GM21381 (cell line): ENCODE data around the gene SLC25A36.

Experiments
- ATAC-seq: cut with Tn5 transposase; IDR thresholded peaks from one replicate; pipeline ENCODE4 v1.9.1; 2021; ENCODE audit warnings: mild to moderate bottlenecking, moderate library complexity; ENCODE audit not compliant: unreplicated experiment

The SLC25A36 gene, protein sequence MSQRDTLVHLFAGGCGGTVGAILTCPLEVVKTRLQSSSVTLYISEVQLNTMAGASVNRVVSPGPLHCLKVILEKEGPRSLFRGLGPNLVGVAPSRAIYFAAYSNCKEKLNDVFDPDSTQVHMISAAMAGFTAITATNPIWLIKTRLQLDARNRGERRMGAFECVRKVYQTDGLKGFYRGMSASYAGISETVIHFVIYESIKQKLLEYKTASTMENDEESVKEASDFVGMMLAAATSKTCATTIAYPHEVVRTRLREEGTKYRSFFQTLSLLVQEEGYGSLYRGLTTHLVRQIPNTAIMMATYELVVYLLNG

DNA sequence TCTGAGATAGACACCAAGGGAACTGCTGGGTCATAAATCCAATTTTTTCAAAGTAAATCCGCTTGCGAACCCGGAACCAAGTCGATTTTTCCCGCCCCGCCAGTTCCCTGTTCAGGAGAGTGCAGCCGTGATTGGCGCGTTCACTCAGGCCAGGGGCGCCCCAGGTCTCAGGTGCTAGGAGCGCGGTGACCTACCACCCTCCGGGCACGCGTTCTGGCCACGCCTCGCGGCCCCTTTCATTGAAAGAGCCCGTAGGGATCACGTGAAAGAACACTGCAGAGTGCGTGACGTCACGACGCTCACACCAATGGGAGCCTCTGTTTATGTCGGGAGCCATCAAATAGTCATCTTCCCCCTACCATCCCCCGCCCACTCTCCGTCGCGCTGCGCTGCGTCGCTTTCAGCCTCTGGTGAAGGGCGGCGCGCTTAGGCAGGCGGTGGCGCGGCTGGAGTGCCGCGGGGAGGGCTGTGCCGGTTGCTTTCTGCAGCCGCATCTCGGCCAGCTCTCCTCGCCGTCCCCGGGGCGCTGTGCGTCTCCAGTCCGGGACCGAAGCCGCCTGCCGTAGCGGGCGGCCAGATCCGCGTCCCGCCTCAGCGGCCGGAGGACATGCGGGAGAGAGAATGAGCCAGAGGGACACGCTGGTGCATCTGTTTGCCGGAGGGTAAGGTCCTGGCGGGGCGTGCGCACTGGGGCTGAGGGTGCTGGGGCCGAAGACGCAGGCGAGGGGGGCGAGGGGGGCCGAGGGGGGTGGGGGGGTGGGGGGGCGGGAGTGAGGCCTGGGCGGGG, at the start of gene SLC25A36:
Gene SLC25A36, plus strand, starts transcription at position 403 of the 787 bp plus-strand sequence. Its CDS starts 219 bp downstream, at position 622.
- peak; percentile 97 for ATAC-seq

DNA sequence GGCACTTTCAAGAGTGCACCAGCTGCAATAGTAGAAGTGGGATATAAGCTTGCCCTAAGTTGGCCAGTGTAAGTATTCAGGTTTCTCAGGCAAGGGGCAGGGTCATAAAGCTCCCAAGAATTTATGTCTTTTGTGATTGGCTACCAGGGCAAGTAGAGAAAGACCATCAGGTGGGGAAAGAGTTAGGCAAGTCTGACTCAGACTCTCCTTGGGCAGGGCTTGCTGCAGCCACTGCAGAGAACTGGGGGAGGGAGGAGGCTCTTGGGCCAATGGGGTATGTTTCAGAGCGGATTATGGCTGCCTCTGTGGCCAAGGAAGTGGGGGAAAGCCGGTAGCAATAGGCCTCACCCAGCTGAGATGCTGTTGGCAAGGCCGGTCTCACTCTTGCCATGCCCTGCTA, 44.6 kb upstream of the SLC25A36 start:
- no peak for ATAC-seq

DNA sequence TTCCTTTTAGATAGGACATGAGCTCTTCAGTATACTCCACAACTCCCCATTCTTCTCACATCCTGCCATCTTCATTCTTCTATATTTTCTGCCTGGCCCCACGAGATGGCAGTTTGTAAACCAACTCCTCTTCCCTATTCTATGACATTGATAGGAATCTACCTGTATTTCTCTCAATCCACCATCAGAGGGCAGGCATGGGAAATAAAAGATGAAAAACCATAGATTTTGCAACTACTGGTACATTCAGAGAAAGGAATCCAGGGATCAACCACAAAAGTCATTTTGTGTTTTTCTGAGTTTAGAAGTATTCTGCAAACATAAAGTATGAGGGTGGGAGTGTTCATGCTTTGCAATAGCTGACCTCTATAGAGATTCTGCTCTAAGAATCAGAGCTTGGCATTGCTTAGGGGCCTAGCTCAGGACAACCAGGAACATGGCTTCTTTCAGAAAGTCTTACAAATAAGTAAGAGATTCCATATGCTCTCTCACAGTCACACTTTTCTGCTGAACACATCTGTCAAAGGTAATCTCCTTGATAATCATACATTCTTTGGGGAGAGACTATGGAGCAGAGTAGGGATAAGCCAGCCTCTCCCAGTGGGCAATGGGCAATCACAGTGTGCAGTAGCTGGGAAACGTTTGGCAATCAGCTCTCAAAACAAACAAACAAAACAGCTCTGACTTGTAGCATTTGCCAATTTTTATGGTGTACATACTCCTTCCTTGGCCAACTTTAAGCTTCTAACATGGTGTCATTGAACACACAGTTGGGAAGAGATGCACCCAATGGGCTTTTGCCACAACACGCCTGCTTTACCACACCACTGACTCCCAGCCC, 43.1 kb upstream of the SLC25A36 start:
- no peak for ATAC-seq

DNA sequence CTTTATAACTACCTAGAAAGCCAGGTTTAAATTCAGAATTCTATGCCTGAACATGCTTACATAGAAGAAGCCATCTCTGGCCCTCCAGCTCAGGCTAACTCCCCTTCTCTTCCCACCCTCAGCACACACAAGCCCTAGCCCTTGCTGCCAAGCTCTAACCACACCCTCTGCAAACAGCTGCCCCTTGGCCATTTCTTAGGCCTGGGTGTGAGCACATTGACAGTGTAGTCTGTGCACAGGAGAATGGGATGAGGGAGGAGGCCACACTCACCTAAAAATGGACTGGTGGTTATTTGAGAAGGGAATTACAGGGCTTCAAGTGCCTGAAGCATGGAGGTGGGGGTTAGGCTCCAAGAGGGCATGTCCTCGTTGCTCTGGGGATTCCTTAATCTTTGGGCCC, 42.3 kb upstream of the SLC25A36 start:
- ATAC-seq = no peak

DNA sequence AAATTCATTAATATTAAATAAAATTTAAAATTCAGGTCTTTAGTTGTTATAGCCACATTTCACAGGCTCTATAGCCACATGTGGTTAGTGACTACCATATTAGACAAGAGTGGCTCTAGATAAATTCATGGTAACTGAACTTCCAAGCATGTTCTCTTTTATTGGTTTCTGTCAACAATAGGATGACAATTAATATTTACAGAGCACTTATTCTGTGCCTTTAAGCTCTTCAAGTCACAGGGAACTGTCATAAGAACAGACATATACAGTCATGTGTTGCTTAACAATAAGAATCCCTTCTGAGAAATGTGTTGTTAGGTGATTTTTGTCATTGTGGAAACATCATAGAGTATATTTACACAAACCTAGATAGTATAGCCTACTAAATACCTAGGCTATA, 38.8 kb upstream of the SLC25A36 start:
- ATAC-seq = no peak

DNA sequence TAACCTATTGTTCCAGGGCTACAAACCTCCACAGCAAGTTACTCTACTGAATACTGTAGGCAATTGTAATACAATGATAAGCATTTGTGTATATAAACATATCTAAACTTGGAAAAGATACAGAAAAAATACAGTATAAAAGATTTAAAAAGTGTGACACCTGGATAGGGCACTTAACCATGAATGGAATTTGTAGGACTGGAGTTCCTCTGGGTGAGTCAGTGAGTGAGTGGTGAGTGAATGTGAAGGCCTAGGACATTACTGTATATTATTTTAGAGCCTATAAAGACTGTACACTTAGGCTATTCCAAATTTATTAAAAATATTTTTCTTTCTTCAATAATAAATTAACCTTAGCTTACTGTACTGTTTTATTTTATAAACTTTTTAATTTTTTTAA, 38.4 kb upstream of the SLC25A36 start:
- no peak for ATAC-seq

DNA sequence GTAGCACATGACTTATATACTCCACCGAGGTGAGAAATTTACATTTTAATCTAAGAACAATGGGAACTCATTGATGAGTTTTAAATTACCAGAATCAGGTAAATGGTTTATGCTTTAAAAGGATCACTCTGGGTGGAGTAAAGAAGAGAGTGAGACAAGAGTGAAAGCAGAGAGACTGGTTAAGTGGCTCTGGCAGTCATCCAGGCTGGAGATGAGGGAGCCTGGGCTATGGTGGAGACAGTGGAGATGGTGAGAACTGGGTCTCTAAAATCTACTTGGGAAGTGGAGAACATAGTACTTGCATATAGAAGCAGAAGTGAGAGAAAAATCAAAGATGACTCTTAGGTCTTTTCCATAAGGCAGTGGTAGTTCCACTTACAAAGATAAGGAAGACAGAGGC, 37.1 kb upstream of the SLC25A36 start:
- ATAC-seq = no peak

DNA sequence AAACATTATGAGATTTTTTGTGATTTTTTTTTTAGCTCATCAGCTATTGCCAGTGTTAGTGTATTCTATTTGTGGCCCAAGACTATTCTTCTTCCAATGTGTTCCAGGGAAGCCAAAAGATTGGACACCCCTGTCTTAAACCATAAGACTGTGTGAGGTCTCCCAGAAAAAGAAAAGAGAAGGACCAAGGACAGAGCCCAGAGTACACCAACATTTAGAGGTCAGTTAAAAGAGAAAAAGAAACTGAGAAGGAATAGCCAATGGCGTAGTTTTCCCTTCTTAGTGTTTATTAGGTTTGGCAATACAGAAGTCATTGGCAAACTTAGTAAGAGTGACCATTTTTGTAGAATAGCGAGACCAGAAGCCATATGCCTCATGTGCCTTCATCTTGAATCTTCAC, 36.1 kb upstream of the SLC25A36 start:
- ATAC-seq = no peak

DNA sequence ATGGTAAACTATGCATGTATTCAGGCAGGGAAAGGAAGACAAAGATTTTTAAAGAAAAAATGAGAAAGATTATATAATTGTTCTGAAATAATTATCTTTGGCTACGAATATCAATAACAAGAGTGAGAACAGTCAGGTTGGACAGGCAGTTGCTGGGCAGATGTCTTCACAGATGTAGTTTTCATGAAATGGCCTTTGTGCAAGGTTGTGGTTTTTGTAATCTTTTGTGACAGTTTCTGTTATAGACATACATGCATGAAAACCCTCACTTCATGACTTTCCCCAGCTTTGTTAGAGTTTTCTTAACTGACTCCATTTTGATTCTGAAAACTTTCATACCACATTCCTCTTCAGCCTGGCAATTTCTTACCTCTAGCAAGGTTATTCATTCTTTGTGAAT, 34.9 kb upstream of the SLC25A36 start:
- no peak for ATAC-seq

DNA sequence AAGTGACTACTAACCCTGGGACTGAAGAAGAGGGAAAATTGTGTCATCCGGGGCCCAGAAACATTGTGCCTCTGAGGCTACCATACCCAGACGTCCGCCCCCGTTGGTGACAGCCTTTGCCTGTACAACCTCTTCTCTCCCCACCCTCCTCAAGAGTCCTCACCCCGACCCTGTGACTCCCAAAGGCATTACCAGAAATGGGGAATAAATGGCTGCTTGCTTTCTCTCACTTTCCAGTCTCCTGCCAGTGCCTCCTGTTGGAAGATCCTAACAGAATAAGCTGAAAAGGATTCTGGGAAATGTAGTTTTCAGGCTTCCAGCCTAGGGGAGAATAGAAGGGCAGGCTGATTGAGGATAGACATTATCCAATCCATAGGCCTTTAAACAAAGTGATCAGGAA, 30.8 kb upstream of the SLC25A36 start:
- no peak for ATAC-seq

DNA sequence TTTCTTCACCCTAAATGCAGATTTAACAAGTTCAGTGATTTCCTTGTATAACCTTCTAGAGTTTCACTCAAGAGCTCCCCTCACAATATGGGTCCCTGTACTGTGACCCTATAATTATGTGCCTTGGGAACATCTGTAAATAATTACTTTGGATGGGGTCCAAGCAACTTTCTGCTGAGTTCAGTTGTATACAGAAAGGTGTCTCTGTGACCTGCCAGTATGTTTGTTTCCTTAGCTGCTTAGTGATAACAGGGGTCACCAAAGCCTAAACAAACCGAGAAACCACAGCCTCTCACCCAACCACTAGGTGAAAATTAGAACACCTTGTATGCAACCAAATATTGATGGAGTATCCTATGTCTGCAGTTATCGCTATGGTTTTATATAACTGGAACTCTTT, 29.8 kb upstream of the SLC25A36 start:
- ATAC-seq = no peak

DNA sequence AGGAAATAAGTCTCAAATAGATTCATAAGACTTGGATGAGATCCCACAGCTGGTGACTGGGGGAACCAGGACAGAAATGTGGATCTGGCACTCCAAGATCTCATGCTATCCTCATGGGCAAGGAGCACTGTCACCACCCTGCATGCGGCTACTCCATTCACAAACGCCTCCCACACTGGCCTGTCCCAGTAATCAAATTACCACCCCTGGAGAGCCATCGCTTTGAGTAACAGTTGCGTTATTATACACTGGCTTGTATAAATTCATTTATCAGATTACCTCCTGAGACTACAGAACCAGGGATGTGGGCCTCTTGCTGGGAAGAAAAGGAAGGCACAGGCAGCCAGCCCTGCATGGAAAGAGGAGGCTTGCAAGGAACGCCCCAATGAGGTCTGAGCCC, 27.9 kb upstream of the SLC25A36 start:
- no peak for ATAC-seq

DNA sequence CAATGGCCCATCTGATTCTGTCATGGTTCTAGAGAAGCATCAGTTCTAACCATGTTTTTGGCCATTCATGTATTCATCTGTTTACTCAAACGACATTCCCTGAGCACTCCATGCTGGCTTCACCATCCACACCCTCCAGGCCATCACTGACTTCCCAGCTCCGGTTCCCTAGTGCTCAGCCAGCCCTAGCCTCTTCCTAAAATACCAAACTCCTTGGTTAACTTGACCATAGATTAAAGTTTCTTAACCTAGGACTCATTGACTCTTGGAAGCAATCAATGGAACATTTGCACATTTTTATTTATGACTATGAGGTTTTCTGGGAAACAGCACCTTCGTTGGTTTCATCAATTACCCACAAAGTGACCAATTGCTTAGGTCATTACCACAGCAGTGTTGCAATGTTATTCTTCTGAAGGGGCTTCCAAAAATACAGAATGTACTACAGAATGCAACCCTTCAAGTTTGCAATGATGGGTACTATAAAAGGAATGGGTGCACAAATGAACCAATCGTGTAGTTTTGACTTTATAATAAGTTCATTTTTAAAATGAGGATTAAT, 27.2 kb upstream of the SLC25A36 start:
- ATAC-seq = no peak

DNA sequence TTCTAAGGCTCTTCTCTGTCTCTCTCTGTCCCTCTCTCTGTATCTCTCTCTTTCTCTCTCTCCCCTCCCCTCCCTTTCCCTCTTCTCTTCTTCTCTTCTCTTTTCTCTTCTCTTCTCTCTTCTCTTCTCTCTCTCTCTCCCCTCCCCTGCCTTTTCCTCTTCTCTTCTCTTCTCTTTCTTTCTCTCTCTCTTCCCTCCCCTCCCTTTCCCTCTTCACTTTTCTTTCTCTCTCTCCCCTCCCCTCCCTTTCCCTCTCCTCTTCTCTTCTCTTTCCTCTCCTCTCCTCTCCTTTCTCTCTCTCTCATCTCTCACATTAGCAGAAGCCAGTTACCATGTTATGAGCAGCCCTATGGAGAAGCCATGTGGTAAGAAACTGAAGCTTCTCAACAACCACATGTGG, 25.0 kb upstream of the SLC25A36 start:
- no peak for ATAC-seq

DNA sequence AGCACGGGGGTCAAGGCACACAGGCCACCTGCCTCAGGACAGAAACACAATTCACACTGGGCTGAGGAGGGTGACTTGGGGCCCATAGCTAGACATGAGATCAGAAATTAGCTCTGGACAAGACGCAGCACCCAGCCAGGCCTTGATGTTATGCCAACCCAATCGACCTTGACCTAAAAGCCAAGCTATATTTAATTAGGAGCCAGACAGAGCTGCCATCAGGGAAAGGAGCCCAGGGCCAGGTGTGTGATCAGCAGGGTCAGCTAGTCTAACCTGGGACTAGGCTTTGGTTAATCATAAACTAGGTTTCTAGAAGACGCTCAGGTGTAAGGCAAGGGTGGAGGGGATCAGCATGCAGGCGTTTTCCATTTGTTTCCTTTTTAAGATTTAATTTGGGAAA, 23.9 kb upstream of the SLC25A36 start:
- no peak for ATAC-seq

DNA sequence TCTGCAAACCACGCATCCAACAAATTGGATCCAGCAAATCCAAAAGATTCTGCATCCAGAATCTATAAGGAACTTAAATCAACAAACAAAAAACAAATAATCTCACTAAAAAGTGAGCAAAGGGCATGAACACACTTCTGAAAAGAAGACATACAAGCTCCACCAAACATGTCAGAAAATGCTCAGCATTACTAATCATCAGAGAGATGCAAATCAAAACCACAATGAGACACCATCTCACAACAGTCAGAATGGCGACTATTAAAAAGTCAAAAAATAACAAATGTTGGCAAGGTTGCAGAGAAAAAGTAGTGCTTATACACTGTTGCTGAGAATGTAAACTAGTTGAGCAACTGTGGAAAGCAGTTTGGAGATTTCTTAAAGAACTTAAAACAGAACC, 21.6 kb upstream of the SLC25A36 start:
- ATAC-seq = no peak

DNA sequence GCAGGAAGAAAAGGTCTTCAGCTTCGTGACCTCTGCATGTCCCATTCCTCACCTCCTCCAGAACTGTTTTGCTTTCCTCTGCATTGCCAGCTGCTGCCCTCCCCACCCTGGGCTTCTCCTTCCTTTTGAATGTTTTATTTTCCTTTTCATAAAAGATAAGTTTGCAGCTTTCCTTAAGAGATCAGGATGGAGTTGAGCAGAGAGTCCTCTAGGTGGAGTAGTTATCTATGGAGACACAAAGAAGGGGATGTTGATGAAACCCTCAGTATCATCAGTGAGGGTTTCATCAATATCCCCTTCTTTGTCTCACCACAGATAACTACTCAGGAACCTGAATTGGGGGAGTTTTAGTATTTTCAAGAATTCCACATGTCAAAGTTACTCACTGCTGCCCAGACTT, 19.0 kb upstream of the SLC25A36 start:
- ATAC-seq = no peak

DNA sequence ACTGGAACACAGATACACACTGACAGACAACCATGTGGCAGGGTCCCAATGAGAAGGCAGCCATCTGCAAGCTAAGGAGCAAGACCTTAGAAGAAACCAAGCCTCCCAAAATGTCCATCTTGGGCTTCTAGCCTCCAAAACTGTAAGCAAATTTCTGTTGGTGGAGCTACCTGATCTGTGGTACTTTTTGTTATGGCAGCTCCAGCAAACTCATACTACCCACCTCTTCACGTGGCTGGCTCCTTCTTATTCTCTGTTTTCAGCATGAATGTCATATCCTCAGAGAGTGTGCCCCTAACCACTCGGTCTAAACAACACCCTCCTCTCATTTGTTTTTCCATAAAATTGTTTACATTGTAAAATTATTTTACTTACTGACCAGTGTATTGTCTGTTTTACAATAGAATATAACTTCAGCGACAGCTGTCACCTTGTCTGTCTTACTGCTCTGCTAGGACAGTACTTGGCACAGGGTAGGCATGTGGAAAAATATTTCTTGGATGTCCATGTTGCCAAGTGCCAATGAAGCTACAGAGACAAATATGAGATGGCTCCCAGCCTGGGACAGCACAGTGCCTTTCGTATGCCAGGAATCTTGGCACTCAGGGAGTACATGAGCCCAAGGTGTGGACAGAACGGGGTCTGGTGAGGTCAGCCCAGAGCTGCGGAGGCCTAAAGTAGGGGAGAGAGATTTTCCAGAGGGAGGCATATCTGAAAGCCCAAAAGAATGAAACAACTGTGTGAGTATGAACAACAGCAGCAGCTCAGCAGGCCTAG, 17.4 kb upstream of the SLC25A36 start:
- no peak for ATAC-seq

DNA sequence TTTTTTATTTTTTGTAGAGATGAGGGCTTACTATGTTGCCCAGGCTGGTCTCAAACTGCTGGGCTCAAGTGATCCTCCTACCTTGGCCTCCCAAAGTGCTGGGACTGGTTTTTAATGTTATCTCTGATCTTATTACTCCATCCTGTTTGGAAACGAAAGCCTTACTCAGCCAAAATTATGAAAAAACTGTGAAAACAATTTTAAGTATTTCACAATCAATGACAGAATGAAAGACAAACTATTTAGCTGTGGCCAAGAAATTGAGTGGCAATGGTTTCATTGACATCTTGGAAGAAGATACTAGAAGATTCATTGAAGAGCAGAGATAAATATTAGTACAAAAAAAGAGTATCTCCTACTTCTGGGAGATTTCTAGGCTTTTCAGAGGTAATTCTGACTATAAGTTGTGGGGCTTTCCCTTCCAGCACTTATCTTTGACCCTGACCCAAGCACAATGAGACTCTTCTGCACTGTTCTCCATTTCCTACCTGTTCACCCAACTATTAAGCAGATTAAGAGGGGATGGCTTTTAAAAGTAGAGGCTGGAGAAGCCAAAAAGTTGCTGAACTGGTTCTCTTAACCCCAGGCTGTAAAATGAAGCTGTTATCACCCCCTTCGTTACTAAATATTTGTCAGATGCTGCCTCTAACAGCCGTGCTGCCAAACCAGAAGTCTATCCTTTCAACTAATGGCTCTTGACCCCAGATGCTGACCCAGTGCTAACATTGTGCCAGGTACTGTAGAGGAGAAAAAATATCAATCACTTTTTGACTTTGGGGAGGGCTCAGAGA, 14.2 kb upstream of the SLC25A36 start:
- no peak for ATAC-seq

DNA sequence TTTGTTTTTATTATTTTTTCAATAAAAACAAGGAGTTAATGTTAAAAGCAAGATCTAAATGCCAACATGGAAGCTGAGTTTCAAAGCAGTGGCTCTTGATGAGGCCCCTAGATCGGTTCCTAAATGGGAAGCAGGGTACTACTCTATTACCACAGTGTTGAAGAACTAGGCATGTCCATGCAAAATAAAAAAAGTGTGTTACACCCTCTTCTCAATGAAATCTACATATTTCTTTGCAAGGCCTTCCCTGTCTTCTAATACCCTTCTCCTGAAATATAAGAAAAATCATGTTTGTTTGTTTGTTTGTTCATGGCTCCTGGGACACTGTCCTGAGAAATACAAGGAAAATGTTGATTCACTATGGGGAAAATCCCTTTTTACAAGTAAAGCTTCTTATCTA, 12.2 kb upstream of the SLC25A36 start:
- no peak for ATAC-seq
